A204.1 (cell line): Measurements from ENCODE around the gene ADA.
"Not testable (repeated sequence)": the region's sequence is repeated elsewhere in the genome, so short reads cannot be mapped to it uniquely, and the experiment has no call there.

Experiments used
- FAIRE-seq: peaks from 2 replicates; lab custom pipeline; 2012; peaks lifted over from hg19 to GRCh38; lab: Jason Lieb, UNC

Gene ADA

GRCh38 chr20:44598423-44599305 lies 52.8 kb downstream of the ADA start:
- FAIRE-seq = no peak

- FAIRE-seq = no peak
Measured at GRCh38 chr20:44597930-44598329, 53.6 kb downstream of the ADA start.

GRCh38 chr20:44597516-44597915 lies 54.0 kb downstream of the ADA start:
- no peak for FAIRE-seq

GRCh38 chr20:44596876-44597275 lies 54.6 kb downstream of the ADA start:
- FAIRE-seq = no peak

GRCh38 chr20:44596010-44596409 lies 55.5 kb downstream of the ADA start:
- no peak for FAIRE-seq

GRCh38 chr20:44594730-44595129 lies 56.8 kb downstream of the ADA start:
- no peak for FAIRE-seq

GRCh38 chr20:44593751-44594150 lies 57.7 kb downstream of the ADA start:
- no peak for FAIRE-seq

GRCh38 chr20:44592366-44592765 lies 59.1 kb downstream of the ADA start:
- no peak for FAIRE-seq

- FAIRE-seq = no peak
Measured at GRCh38 chr20:44590980-44591778, 60.3 kb downstream of the ADA start.

- FAIRE-seq = no peak
Measured at GRCh38 chr20:44589537-44589936, 62.0 kb downstream of the ADA start.

- not testable (repeated sequence) for FAIRE-seq
Measured at GRCh38 chr20:44588321-44588720, 63.2 kb downstream of the ADA start.

GRCh38 chr20:44587035-44587980 lies 64.2 kb downstream of the ADA start:
- no peak for FAIRE-seq

GRCh38 chr20:44586289-44586911 lies 65.1 kb downstream of the ADA start:
- no peak for FAIRE-seq

- FAIRE-seq = no peak
Measured at GRCh38 chr20:44585057-44585963, 66.2 kb downstream of the ADA start.

GRCh38 chr20:44584162-44584561 lies 67.3 kb downstream of the ADA start:
- no peak for FAIRE-seq

- no peak for FAIRE-seq
Measured at GRCh38 chr20:44583157-44583556, 68.3 kb downstream of the ADA start.

- no peak for FAIRE-seq
Measured at GRCh38 chr20:44582311-44583025, 69.0 kb downstream of the ADA start, which contains the start of gene PKIG. Gene PKIG, plus strand, starts transcription at chr20:44582579. Its CDS starts 31,978 bp downstream, at chr20:44614557.

- no peak for FAIRE-seq
Measured at GRCh38 chr20:44581515-44581914, 70.0 kb downstream of the ADA start.

GRCh38 chr20:44580581-44581268 lies 70.8 kb downstream of the ADA start:
- FAIRE-seq = no peak
